Uterus (tissue), 4 donors: ENCODE results near the gene TERB1. TPM values are rescaled to one million over a fixed set of nuclear protein-coding genes. Genes with fewer than 3 reads are reported as not detected.

ENCODE experiments used
- DNase-seq, 2 donors: peaks; one replicate each; pipeline ENCODE4 v3.0.0-alpha.2; 2019 to 2020
- H3K27ac ChIP-seq, 2 donors: fragments of 200-600 bp; sonication (generic); 1 replicate in 1 of 2; 2 replicates in 1 of 2; pipeline ENCODE4 v1.5.1; 2016 to 2018
- H3K27me3 ChIP-seq, 2 donors: fragments of 200-600 bp; sonication (generic); one replicate each; pipeline ENCODE4 v1.5.1; 2018 to 2019; ENCODE audit warnings: control low read depth in 1 of 2
- H3K36me3 ChIP-seq, 2 donors: fragments of 200-600 bp; sonication (generic); one replicate each; pipeline ENCODE4 v1.5.1; 2019; ENCODE audit warnings: control low read depth in 1 of 2
- H3K4me1 ChIP-seq, 2 donors: fragments of 200-600 bp; sonication (generic); one replicate each; pipeline ENCODE4 v1.5.1; 2018 to 2019; ENCODE audit warnings: control low read depth in 1 of 2
- H3K4me3 ChIP-seq, 2 donors: fragments of 200-600 bp; sonication (generic); 1 replicate in 1 of 2; 2 replicates in 1 of 2; pipeline ENCODE4 v1.5.1; 2018 to 2019; ENCODE audit warnings: mild to moderate bottlenecking in 1 of 2
- H3K9me3 ChIP-seq, 2 donors: fragments of 200-600 bp; sonication (generic); one replicate each; pipeline ENCODE4 v1.5.1; 2019; ENCODE audit warnings: control low read depth in 1 of 2
- POLR2A ChIP-seq, 2 donors: fragments of 450-650 bp; IDR thresholded peaks; one replicate each; pipeline ENCODE4 v1.6.1; 2016; ENCODE audit warnings: antibody characterized with exemption in 2 of 2, mild to moderate bottlenecking in 1 of 2, moderate library complexity in 1 of 2
- intact Hi-C: fragments of 100-400 bp; cut with DNase I; formaldehyde crosslinking; loops from one replicate; pipeline ENCODE4 v1.15.1; 2023; ENCODE audit warnings: low total_unique reads
- total RNA-seq, 4 donors: library from RNA; depleted of rRNA in 3 of 4; stranded (reverse); fragments of >200 nt in 3 of 4; gene quantifications; one replicate each; pipeline versions ENCODE4 v1.1.0 to v1.2.4, GENCODE V29; 2014 to 2023
- TF ChIP-seq, protein P1 (sequence below), 4 experiments: fragments of 200-600 bp in 2 of 4; fragments of 450-650 bp in 2 of 4; sonication (generic) in 2 of 4; IDR thresholded peaks; one replicate each; pipeline ENCODE4 v1.5.1; 2016 to 2019; ENCODE audit warnings: antibody characterized with exemption in 4 of 4, mild to moderate bottlenecking in 2 of 4, moderate library complexity in 1 of 4
- donor health status: DM: yes; HTN: yes; CAD: no.

The TERB1 gene
- total RNA-seq, 4 donors from 2014 or later = 0.21 to 0.83 TPM; not detected in 2

DNA sequence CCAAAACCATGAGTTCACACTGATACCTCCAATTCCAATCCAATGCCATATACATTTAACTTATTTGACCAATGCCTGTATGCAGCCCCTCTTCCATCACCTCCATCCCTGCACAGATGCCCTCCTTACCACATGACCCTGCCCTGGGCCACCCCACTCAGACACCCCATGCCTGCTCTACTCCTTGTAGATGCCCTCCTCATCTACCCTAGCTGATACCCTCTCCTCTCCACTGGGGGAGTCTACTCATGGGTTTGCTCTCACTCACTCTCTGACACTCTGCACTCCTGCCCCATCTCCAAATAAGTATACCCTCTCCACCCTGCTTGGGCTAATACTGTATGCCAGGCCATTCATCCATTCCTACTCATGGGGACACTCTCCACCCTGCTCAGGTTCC lies 88.9 kb downstream of the TERB1 start:
- DNase-seq = no peak
- intact Hi-C loops = no loop called here
- peaks cover 0 to 3% of the 10 kb centered on the region in 2 donors for H3K9me3 ChIP-seq

DNA sequence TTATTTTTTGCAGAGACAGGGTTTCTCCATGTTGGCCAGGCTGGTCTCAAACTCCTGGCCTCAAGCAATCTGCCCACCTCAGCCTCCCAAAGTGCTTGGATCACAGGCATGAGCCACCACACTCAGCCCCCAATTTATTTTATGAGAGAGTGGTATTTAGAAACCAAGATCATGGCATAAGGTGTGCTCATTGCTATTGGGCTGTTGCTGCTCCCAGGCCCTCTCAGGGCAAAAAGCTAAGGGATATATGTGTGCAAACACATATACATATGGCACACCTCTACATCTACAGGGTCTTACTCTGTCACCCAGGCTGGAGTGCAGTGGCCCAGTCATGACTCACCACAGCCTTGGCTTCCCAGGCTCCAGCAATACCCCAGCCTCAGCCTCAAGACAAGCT lies 89.8 kb downstream of the TERB1 start:
- H3K36me3 ChIP-seq = no peaks in the 10 kb centered on the region
- no peak overlapping the region for H3K27ac ChIP-seq
- H3K4me1 ChIP-seq = no peaks in the 10 kb centered on the region
- intact Hi-C loops = no loop called here
- H3K27me3 ChIP-seq = no peaks in the 10 kb centered on the region
- TF ChIP-seq, protein P1, sequence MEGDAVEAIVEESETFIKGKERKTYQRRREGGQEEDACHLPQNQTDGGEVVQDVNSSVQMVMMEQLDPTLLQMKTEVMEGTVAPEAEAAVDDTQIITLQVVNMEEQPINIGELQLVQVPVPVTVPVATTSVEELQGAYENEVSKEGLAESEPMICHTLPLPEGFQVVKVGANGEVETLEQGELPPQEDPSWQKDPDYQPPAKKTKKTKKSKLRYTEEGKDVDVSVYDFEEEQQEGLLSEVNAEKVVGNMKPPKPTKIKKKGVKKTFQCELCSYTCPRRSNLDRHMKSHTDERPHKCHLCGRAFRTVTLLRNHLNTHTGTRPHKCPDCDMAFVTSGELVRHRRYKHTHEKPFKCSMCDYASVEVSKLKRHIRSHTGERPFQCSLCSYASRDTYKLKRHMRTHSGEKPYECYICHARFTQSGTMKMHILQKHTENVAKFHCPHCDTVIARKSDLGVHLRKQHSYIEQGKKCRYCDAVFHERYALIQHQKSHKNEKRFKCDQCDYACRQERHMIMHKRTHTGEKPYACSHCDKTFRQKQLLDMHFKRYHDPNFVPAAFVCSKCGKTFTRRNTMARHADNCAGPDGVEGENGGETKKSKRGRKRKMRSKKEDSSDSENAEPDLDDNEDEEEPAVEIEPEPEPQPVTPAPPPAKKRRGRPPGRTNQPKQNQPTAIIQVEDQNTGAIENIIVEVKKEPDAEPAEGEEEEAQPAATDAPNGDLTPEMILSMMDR (IDR thresholded peaks at IDR 0.05) = no peak
- TF ChIP-seq POLR2A (IDR thresholded peaks at IDR 0.05) = no peak
- peaks cover 0 to 3% of the 10 kb centered on the region in 2 donors for H3K9me3 ChIP-seq
- no peak overlapping the region for H3K4me3 ChIP-seq
- no peak for DNase-seq

More for the DNA sequence above, 88.9 kb downstream of the TERB1 start:
- no peaks in the 10 kb centered on the region for H3K36me3 ChIP-seq
- H3K27me3 ChIP-seq = no peaks in the 10 kb centered on the region
- no peak overlapping the region for H3K27ac ChIP-seq
- no peak overlapping the region for H3K4me3 ChIP-seq
- H3K4me1 ChIP-seq = no peaks in the 10 kb centered on the region
- TF ChIP-seq POLR2A (IDR thresholded peaks at IDR 0.05) = no peak
- TF ChIP-seq, protein P1 (IDR thresholded peaks at IDR 0.05) = no peak

DNA sequence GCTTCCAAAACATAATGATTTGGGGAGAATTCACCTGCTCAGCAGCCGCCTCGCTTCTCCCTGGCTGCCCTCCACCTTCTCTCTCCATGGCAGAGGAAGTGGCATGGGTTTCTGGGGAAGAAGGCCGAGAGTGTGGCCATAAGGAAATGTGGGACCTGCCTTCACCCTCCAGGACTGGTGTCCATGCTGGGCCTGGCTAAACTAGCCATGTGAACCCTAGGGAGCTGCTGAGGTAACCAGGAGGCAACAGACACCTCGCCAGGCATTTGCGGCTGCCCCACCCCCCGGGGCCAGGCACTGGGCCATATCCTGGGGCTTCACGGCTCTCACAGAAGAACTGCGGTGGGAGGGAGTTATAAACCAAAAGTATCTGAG lies 94.9 kb downstream of the TERB1 start:
- Histone ChIP-seq H3K36me3 (no peaks in the 10 kb centered on the region), H3K27me3 (no peaks in the 10 kb centered on the region), H3K4me1 (peaks cover 0 to 7% of the 10 kb centered on the region in 2 donors), H3K9me3 (peaks cover 0 to under 1% of the 10 kb centered on the region in 2 donors), H3K27ac (peak overlapping the region; percentile 44 to 72), H3K4me3 (no peak overlapping the region)
- TF ChIP-seq POLR2A (IDR thresholded peaks at IDR 0.05) = no peak
- TF ChIP-seq, protein P1 (IDR thresholded peaks at IDR 0.05) = no peak
- DNase-seq = no peak
- intact Hi-C loops = no loop called here

DNA sequence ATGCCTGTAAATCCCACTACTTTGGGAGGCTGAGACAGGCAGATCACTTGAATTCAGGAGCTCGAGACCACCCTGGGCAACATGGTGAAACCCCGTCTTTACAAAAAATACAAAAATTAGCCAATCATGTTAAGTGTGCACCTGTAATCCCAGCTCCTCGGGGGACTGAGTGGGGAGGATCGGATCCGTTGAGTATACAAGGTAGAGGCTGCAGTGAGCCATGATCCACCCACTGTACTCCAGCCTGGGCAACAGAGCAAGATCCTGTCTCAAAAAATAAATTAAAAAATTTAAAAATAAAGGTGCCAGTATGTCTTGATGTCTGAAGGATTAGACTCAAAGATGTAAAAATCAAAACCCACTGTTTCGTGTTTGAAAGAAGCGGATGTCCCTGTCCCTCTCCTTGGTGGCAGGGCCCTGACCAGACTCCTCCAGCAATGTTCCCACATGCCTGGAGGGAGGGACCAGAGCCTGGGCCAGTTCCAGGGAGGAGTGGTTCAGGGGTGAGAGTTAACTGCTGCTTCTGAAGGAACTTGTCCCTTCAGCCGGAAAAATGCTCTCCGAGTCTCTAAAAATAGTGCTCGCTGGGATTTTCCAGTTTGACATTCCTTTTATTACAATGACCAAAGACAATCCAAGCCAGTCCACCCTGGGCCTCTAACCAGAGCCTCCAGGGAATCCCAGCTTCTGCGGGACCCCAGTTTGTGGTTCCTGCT lies 95.4 kb downstream of the TERB1 start:
- TF ChIP-seq, protein P1 (IDR thresholded peaks at IDR 0.05) = no peak
- no peak for TF ChIP-seq POLR2A (IDR thresholded peaks at IDR 0.05)
- peaks cover 0 to 7% of the 10 kb centered on the region in 2 donors for H3K4me1 ChIP-seq
- no peaks in the 10 kb centered on the region for H3K9me3 ChIP-seq
- H3K27me3 ChIP-seq = no peaks in the 10 kb centered on the region
- intact Hi-C loops = no loop called here
- H3K36me3 ChIP-seq = no peaks in the 10 kb centered on the region
- peak overlapping the region; percentile 44 to 72 for H3K27ac ChIP-seq
- DNase-seq = peak; percentile 48 to 56
- H3K4me3 ChIP-seq = no peak overlapping the region

Other genes with a start within 250 kb of the TERB1 start
- gene CKLF, start 249.0 kb downstream of the TERB1 start, total RNA-seq = 100 to 1,000 TPM in 1 of 4 donors, 10 to 100 TPM in 3; 31.3 to 118 (median 68.6) TPM
- 1 to 10 TPM in 2 of 4 donors, not detected in 2; 5.0 to 5.3 TPM for gene CMTM1, start 235.1 kb downstream of the TERB1 start, total RNA-seq
- gene CMTM2, start 222.1 kb downstream of the TERB1 start, total RNA-seq = 1 to 10 TPM in 1 of 4 donors, not detected in 3; 1.2 TPM
- gene CMTM3, start 196.9 kb downstream of the TERB1 start, total RNA-seq = 10 to 100 TPM; 42.6 to 67.9 (median 56.2) TPM
- gene CMTM4, start 104.8 kb downstream of the TERB1 start, total RNA-seq = 10 to 100 TPM in 2 of 4 donors, 1 to 10 TPM in 2; 6.1 to 41.5 (median 15.1) TPM
- gene DYNC1LI2, start 50.0 kb downstream of the TERB1 start, total RNA-seq = 100 to 1,000 TPM; 109 to 279 (median 151) TPM
- gene NAE1, start 29.4 kb upstream of the TERB1 start, total RNA-seq = 10 to 100 TPM; 32.6 to 83.5 (median 59.8) TPM
- gene CA7, start 42.8 kb upstream of the TERB1 start, total RNA-seq = not detected
- gene PDP2, start 78.9 kb upstream of the TERB1 start, total RNA-seq = 10 to 100 TPM in 2 of 4 donors, 1 to 10 TPM in 1, under 1 TPM in 1; 0.77 to 20.5 (median 6.3) TPM
- 10 to 100 TPM in 1 of 4 donors, not detected in 3; 12.6 TPM for gene CDH16, start 117.3 kb upstream of the TERB1 start, total RNA-seq
- 10 to 100 TPM in 3 of 4 donors, 1 to 10 TPM in 1; 7.5 to 32.8 (median 18.8) TPM for gene RRAD, start 124.0 kb upstream of the TERB1 start, total RNA-seq
- gene CIAO2B, start 132.8 kb upstream of the TERB1 start, total RNA-seq = 10 to 100 TPM; 15.9 to 76.8 (median 74.2) TPM
- gene CES2, start 133.9 kb upstream of the TERB1 start, total RNA-seq = 10 to 100 TPM; 15.0 to 51.0 (median 26.0) TPM
- gene CES3, start 159.7 kb upstream of the TERB1 start, total RNA-seq = 1 to 10 TPM in 2 of 4 donors, under 1 TPM in 2; 0.51 to 2.8 (median 0.86) TPM
- 1 to 10 TPM in 3 of 4 donors, under 1 TPM in 1; 0.29 to 9.6 (median 5.4) TPM for gene CES4A, start 187.0 kb upstream of the TERB1 start, total RNA-seq
- 100 to 1,000 TPM in 1 of 4 donors, 10 to 100 TPM in 3; 42.1 to 108 (median 75.9) TPM for gene CBFB, start 227.6 kb upstream of the TERB1 start, total RNA-seq